KMS-11 (cell line): Measurements from ENCODE around the gene GMPPB.

Experiments
- H2AFZ ChIP-seq: fragments of 200-600 bp; sonication (generic); 2 replicates; pipeline ENCODE4 v1.6.1; 2016; ENCODE audit warnings: antibody characterized with exemption, mixed run types, low read depth
- H3K27ac ChIP-seq: fragments of 200-600 bp; sonication (generic); 2 replicates; pipeline ENCODE4 v1.6.1; 2016; ENCODE audit warnings: mild to moderate bottlenecking, mixed run types
- H3K27me3 ChIP-seq: fragments of 200-600 bp; sonication (generic); 2 replicates; pipeline ENCODE4 v1.6.1; 2017; ENCODE audit warnings: mild to moderate bottlenecking, low read depth, mixed run types, moderate library complexity; ENCODE audit not compliant: insufficient read depth
- H3K36me3 ChIP-seq: fragments of 200-600 bp; sonication (generic); 2 replicates; pipeline ENCODE4 v1.6.1; 2017; ENCODE audit warnings: mild to moderate bottlenecking, mixed run types; ENCODE audit not compliant: insufficient read depth
- H3K4me1 ChIP-seq: fragments of 200-600 bp; sonication (generic); 2 replicates; pipeline ENCODE4 v1.6.1; 2016; ENCODE audit warnings: mild to moderate bottlenecking, low read depth, mixed run types; ENCODE audit not compliant: poor library complexity, severe bottlenecking
- H3K4me2 ChIP-seq: fragments of 200-600 bp; sonication (generic); 2 replicates; pipeline ENCODE4 v1.7.0; 2016; ENCODE audit warnings: mild to moderate bottlenecking, mixed run types
- H3K4me3 ChIP-seq: fragments of 200-600 bp; sonication (generic); IDR thresholded peaks from 2 replicates; pipeline ENCODE4 v1.6.1; 2017; ENCODE audit warnings: low read depth, low read length, mixed read lengths; ENCODE audit not compliant: insufficient read depth
- H3K79me2 ChIP-seq: fragments of 200-600 bp; sonication (generic); 2 replicates; pipeline ENCODE4 v1.6.1; 2016; ENCODE audit warnings: low read depth, mixed run types; ENCODE audit not compliant: insufficient read depth
- H3K9ac ChIP-seq: fragments of 200-600 bp; sonication (generic); 2 replicates; pipeline ENCODE4 v1.6.1; 2016; ENCODE audit warnings: mild to moderate bottlenecking, mixed run types
- H4K20me1 ChIP-seq: fragments of 200-600 bp; sonication (generic); 2 replicates; pipeline ENCODE4 v1.6.1; 2016; ENCODE audit warnings: mild to moderate bottlenecking, mixed run types; ENCODE audit not compliant: insufficient read depth
- TF ChIP-seq, protein P1 (sequence below): fragments of 200-600 bp; sonication (generic); conservative IDR thresholded peaks from 2 replicates; pipeline ENCODE4 v1.6.1; 2017; ENCODE audit warnings: low read depth, mild to moderate bottlenecking, antibody characterized with exemption, low read length, moderate library complexity, mixed read lengths

GMPPB gene

DNA sequence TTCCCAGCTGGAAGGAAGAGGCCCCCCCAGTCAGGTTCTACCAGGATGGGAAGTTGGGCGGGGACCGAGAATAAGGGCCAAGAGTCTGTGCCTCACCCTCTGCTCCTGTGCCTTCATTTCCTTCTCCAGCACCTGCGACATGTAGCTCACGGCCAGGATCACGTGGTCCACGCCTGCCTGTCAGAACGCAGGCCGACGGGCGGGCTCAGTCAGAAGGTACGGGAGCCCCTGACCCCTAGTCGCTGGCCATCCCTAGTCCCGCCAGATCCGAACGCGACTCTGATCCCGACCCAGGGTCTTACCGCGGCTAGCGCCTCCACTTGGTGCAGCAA lies 489 bp downstream of the GMPPB start:
- Histone ChIP-seq H3K79me2 (peaks cover 9% of the 10 kb centered on the region; the same call in 1 of the 2 replicates), H3K27ac (peak overlapping the region; percentile 93), H4K20me1 (no peaks in the 10 kb centered on the region), H3K4me2 (peak overlapping the region; percentile 60; the same call in 1 of the 2 replicates), H3K4me1 (peaks cover 14% of the 10 kb centered on the region), H3K36me3 (no peaks in the 10 kb centered on the region), H3K9ac (peak overlapping the region; percentile 91), H3K27me3 (no peaks in the 10 kb centered on the region), H2AFZ (0 out of 2 replicates have a peak overlapping the region, but pooled peaks have one; percentile 18), H3K4me3 (no peak overlapping the region)
- TF ChIP-seq, protein P1, sequence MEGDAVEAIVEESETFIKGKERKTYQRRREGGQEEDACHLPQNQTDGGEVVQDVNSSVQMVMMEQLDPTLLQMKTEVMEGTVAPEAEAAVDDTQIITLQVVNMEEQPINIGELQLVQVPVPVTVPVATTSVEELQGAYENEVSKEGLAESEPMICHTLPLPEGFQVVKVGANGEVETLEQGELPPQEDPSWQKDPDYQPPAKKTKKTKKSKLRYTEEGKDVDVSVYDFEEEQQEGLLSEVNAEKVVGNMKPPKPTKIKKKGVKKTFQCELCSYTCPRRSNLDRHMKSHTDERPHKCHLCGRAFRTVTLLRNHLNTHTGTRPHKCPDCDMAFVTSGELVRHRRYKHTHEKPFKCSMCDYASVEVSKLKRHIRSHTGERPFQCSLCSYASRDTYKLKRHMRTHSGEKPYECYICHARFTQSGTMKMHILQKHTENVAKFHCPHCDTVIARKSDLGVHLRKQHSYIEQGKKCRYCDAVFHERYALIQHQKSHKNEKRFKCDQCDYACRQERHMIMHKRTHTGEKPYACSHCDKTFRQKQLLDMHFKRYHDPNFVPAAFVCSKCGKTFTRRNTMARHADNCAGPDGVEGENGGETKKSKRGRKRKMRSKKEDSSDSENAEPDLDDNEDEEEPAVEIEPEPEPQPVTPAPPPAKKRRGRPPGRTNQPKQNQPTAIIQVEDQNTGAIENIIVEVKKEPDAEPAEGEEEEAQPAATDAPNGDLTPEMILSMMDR: no peak

DNA sequence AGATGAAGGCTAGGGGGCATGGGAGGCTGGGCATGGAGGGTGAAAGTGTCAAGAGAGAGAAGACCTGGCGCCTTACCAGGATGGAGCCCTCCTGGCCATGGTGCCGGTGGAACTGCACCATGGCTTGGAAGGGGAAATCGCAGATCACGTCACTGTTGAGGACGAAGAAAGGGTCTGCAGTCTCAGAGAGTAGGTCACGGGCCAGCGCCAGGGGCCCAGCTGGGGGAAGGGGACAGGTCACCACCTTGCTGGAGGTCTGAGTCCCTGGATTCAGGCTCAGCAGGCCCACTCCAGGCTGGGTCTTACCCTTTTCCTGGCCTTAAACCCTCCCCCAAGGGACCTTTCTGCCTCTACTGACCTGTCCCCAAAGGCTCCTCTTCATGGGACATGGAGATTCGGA lies 855 bp downstream of the GMPPB start:
- H3K4me1 ChIP-seq: peaks cover 14% of the 10 kb centered on the region
- TF ChIP-seq, protein P1: no peak
- H3K9ac ChIP-seq: peak overlapping the region; percentile 91; the same call in 1 of the 2 replicates
- H2AFZ ChIP-seq: no peak overlapping the region
- peak overlapping the region; percentile 93; the same call in 1 of the 2 replicates for H3K27ac ChIP-seq
- H3K27me3 ChIP-seq: no peaks in the 10 kb centered on the region
- no peaks in the 10 kb centered on the region for H3K36me3 ChIP-seq
- no peaks in the 10 kb centered on the region for H4K20me1 ChIP-seq
- no peak overlapping the region for H3K4me3 ChIP-seq
- peaks cover 9% of the 10 kb centered on the region; the same call in 1 of the 2 replicates for H3K79me2 ChIP-seq
- peak overlapping the region; percentile 60; the same call in 1 of the 2 replicates for H3K4me2 ChIP-seq

DNA sequence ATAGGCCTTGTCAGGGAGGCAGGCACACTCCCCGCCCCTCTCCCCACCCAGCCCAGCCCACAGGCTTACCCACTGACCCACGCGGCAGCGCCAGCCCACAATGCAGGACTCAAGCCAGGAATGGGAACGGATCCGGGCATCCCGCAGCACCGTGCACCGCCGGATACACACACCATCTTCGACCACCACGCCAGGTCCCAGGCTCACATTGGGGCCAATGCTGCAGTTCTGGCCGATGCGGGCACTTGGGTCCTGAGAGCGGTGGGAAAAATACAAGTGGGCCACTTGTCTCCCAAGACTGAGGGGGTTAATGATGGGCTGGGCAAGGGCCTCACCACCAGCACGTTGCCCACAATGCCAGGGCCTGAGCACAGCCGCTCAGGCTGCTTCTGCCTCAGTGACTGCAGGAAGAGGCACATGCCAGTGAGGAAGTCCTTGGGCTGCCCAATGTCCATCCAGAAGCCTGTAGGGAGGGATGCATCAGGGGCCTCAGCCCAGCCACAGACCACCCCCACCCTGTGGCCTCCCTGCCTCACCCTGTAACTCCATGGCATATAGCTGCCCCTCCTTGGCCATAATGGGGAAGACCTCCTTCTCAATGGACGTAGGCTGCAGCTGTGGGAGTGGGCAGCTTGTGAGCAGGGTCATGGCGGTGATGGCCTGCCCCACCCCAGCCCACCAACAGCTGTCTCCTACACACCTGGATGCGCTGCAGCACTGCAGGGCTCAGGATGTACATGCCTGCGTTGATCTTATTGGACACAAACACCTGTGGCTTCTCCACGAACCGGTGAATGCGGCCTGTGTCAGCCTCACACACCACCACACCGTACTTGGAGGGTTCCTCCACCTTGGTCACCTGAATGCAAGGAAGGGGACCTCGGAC lies 1.6 kb downstream of the GMPPB start:
- Histone ChIP-seq H3K27me3 (no peaks in the 10 kb centered on the region), H3K27ac (no peak overlapping the region), H3K36me3 (no peaks in the 10 kb centered on the region), H3K9ac (no peak overlapping the region), H3K4me1 (peaks cover 14% of the 10 kb centered on the region), H3K79me2 (peaks cover 9% of the 10 kb centered on the region; the same call in 1 of the 2 replicates), H3K4me3 (no peak overlapping the region), H2AFZ (no peak overlapping the region), H3K4me2 (peak overlapping the region; percentile 60; the same call in 1 of the 2 replicates), H4K20me1 (no peaks in the 10 kb centered on the region)
- TF ChIP-seq, protein P1: no peak

DNA sequence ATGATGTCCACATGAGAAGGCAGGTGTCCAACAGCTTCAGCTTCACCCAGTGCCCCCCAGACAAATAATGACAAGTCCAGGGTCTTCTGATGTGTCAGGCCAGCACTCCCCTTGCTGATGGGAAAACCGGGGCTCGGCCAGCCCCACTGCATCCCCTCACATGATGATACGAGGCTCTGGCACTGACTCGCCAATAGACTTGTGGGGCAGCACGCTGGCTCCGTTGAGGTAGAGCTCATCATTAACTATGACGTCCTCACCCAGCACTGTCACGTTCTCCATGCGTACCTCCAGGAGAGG lies 2.2 kb downstream of the GMPPB start:
- Histone ChIP-seq H2AFZ (no peak overlapping the region), H3K36me3 (no peaks in the 10 kb centered on the region), H3K4me2 (no peak overlapping the region)

More for the DNA sequence above, 2.2 kb downstream of the GMPPB start:
- Histone ChIP-seq H3K79me2 (peaks cover 9% of the 10 kb centered on the region; the same call in 1 of the 2 replicates), H3K27me3 (no peaks in the 10 kb centered on the region), H3K27ac (no peak overlapping the region), H3K9ac (no peak overlapping the region), H3K4me3 (no peak overlapping the region), H3K4me1 (peaks cover 14% of the 10 kb centered on the region), H4K20me1 (no peaks in the 10 kb centered on the region)
- TF ChIP-seq, protein P1: no peak
